Measurements from ENCODE around the gene REV3L.
"Not testable (repeated sequence)": the region's sequence is repeated elsewhere in the genome, so short reads cannot be mapped to it uniquely, and the experiment has no call there.

The REV3L gene

GRCh38 chr6:111381123-111381522 is 101.9 kb downstream of the REV3L start:
- in situ Hi-C loops (cut with MboI; ENCODE audit: low sequenced_read_pairs): no loop called here

DNA sequence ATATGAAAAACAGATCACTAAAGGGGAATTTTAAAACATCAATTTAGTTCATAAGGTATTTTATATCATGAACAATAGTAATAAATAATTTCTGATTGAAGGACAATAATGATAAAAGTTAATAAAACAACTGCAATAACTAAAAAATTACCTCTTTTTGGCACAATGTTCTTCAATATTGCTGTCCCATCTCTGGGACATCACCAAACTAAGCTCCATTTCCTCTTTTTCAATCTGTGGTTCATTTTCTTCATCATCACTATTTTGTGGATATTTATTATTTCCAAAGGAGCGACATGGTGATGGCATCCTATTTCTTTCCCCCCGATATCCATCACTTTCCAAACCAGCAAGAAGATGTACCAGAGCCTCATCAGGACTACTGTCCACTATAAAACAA is 103.2 kb downstream of the REV3L start:
- in situ Hi-C loops (cut with MboI; ENCODE audit: low sequenced_read_pairs): no loop called here

GRCh38 chr6:111379302-111379701 is 103.7 kb downstream of the REV3L start:
- in situ Hi-C loops (cut with MboI; ENCODE audit: low sequenced_read_pairs): no loop called here

GRCh38 chr6:111377558-111378120 is 105.4 kb downstream of the REV3L start:
- in situ Hi-C loops (cut with MboI; ENCODE audit: low sequenced_read_pairs): no loop called here

- in situ Hi-C loops (cut with MboI; ENCODE audit: low sequenced_read_pairs): no loop called here
Observed at GRCh38 chr6:111367393-111368088, 115.5 kb downstream of the REV3L start.

DNA sequence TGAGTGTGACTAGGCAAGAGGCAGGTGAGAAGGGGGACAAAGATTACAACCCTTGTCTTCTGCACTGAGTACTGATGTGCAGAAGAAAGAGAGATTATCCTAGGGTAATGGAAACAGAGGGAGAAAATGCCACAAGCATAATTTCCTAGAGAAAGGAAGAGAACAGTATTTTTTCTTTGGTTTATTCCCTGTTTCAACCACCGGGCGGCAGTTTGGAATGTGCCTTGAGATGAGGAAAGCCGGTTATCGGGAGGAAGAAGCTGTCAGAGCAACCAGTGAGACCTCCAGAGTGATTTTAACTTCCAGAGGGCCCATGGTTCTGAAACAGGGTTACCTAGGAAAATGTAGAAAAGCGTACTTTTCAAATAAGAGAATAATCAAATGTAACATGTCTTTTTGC is 121.4 kb downstream of the REV3L start:
- in situ Hi-C loops (cut with MboI; ENCODE audit: low sequenced_read_pairs): no loop called here

GRCh38 chr6:111358454-111358853 is 124.6 kb downstream of the REV3L start:
- in situ Hi-C loops (cut with MboI; ENCODE audit: low sequenced_read_pairs): no loop called here

DNA sequence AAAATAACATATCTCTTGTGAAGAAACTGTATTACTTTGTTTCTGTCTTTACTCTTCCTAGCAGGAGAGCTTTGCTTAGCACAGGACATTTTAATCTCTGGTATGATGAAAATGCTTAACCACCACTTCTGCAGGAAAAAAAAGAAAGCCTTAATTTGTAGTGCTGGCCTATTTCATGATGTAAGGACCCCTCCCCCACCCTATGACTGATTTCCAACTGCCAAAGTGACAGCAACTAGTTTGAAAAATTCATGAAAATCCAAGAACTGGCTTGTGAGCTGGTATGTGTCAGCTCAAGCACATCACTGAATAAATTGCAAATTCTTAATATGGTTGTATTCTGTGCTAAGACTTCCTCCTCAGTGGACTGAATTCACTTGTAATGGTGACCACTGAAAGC is 125.3 kb downstream of the REV3L start:
- in situ Hi-C loops (cut with MboI; ENCODE audit: low sequenced_read_pairs): no loop called here

DNA sequence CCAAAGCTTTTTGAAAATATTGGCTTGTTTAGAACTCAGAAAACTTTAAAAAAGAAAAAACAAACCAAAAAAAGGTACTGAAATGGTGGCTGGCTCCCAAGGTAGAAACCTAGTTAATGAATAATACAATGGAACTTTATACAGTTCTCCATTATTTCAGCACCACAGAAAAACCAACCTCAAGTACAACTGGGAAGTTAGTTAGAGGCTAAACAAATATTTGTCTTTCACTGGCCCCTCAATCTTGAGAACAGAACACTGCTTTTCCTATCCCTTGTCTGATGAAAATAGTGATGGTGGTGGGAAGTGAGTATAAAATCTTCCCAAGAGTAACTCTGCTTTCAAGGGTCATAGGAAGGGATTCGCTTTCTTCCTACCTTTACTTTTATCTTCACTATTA is 126.5 kb downstream of the REV3L start:
- in situ Hi-C loops (cut with MboI; ENCODE audit: low sequenced_read_pairs): no loop called here

GRCh38 chr6:111354758-111355555 is 128.1 kb downstream of the REV3L start:
- in situ Hi-C loops (cut with MboI; ENCODE audit: low sequenced_read_pairs): no loop called here

GRCh38 chr6:111353912-111354462 is 129.0 kb downstream of the REV3L start:
- in situ Hi-C loops (cut with MboI; ENCODE audit: low sequenced_read_pairs): no loop called here

DNA sequence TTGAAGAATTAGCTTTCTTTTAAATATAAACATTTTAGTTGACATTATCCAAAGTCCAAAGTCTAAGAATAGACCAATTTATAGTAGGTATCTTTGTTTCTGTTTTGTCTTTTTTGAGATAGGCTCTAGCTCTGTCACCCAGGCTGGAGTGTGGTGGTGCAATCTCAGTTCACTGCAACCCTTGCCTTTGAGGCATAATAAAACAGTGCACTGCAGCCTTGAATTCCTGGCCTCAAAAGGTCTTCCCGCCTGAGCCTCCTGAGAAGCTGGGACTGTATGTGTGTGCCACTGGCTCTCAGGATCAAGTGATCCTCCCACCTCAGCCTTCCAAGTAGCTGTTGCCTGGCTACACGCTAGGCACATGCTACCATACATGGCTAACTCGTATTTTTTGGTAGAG is 135.4 kb downstream of the REV3L start:
- in situ Hi-C loops (cut with MboI; ENCODE audit: low sequenced_read_pairs): no loop called here

GRCh38 chr6:111342913-111343312 is 140.1 kb downstream of the REV3L start:
- in situ Hi-C loops (cut with MboI; ENCODE audit: low sequenced_read_pairs): no loop called here

GRCh38 chr6:111339294-111339693 is 143.7 kb downstream of the REV3L start:
- in situ Hi-C loops (cut with MboI; ENCODE audit: low sequenced_read_pairs): no loop called here

DNA sequence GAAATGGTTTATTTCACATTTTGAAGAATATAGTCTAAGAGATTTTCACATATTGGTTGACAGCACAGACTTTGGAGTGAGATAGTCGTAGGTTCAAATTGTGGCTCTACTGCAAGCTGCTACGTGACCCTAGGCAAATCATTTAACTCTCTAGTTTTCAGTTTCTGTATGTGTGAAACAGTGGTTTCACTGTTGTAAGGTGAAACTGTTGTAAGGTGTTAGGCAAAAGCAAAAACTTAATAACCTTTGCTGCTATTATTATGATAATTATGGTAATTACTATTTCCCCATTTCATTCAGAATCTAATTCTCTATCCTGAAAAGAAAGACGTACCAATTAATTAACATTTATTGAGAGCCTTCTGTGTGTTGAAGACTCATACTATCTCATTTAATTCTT is 144.2 kb downstream of the REV3L start:
- in situ Hi-C loops (cut with MboI; ENCODE audit: low sequenced_read_pairs): no loop called here

- in situ Hi-C loops (cut with MboI; ENCODE audit: low sequenced_read_pairs): no loop called here
Observed at GRCh38 chr6:111337829-111338236, 145.2 kb downstream of the REV3L start.

- in situ Hi-C loops (cut with MboI; ENCODE audit: low sequenced_read_pairs): no loop called here
Observed at GRCh38 chr6:111329882-111330633, 153.0 kb downstream of the REV3L start.

DNA sequence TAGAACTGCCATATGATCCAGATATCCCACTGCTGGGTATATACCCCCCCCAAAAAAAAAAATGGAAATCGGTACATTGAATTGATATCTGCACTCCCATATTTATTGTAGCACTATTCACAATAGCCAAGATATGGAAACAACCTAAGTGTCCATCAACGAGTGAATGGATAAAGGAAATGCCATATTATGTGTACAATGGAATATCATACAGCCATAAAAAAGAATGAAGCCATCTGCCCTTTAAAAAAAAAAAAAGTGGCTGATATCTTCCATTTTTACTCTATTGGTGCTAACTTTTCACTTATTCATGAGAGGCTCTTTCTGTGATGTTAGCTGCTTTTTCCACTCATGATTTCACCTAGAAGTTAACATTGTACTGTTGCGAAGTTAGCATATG is 156.5 kb downstream of the REV3L start:
- in situ Hi-C loops (cut with MboI; ENCODE audit: low sequenced_read_pairs): no loop called here

- in situ Hi-C loops (cut with MboI; ENCODE audit: low sequenced_read_pairs): no loop called here
Observed at GRCh38 chr6:111322145-111322544, 160.9 kb downstream of the REV3L start.

- in situ Hi-C loops (cut with MboI; ENCODE audit: low sequenced_read_pairs): not testable (repeated sequence)
Observed at GRCh38 chr6:111307950-111308349, 175.1 kb downstream of the REV3L start.

DNA sequence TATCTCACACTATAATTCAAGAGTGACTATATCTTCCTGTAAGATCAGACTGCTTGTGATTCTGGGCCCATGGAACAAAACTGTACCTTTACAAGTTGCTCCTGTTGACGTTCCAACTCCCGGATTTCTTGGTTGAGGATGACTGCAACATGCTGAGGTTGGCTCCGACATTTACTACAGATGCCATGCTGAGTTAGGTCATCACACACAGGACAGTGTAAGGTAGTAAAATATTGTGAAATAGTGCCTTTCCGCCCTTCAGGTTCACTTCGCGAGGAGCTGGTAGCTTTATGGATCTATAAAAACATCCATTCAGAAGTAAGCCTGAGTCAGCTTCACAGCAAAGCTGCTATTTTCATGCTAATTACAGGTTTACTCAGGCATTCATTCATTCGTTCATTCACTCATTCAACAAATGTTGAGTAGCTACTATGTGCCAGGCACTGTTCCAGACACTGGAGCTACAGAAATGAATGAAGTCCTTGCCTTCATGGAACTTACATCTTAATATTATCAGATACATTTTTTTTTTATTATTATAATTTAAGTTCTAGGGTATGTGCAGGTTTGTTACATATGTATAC is 175.7 kb downstream of the REV3L start:
- in situ Hi-C loops (cut with MboI; ENCODE audit: low sequenced_read_pairs): no loop called here
